HG02610 (cell line): ENCODE data around the gene RAB1A.

Experiments used
- ATAC-seq: cut with Tn5 transposase; IDR thresholded peaks from one replicate; pipeline ENCODE4 v1.9.1; 2021; ENCODE audit warnings: mild to moderate bottlenecking, moderate library complexity; ENCODE audit not compliant: unreplicated experiment

Gene RAB1A

DNA sequence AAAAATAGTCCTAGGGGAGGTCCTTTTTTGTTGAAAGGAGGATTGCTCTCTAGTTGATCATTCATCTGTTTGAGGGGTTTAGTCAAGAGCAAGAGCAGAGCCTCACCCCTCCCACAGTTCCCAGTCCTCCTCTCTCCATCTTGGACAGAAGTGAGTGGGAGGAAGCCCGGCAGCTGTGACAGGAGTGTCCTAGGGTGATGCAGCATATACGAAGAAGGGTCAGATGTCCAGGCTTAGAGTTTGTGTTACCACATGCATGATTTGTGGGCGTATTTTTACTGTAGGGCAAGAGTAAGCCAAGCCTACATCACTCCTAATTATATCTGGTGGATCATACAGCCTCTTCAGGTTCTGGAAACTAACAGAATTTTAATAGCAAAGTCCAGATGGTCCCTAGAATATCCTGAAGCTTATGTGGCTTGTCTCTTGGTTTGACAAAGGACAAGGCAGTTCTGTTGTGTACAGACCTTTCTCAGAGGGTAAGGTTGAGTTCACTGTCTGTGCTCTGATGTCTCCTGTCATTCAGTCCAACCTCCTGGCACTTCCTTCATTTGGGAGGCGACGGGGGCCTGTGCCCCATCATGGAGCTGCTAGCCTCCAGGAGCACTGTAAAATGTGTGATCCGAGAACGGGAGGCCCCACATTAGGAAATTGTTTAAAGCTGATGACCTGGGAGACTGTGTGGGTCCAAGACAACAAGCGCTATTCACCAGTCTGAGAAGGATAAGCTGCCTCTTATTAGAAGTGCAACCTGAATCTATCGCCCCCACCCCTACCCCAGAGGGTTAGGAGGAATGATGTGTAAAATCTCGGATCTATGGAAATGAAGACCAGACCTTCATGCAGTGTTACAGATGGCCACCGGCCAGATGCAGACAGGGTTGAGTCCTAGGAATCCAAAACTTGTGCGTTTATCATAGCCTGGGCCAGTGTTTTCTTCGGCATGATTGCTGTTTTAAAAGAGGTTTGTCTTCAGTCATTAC lies 66.8 kb downstream of the RAB1A start:
- ATAC-seq = no peak

DNA sequence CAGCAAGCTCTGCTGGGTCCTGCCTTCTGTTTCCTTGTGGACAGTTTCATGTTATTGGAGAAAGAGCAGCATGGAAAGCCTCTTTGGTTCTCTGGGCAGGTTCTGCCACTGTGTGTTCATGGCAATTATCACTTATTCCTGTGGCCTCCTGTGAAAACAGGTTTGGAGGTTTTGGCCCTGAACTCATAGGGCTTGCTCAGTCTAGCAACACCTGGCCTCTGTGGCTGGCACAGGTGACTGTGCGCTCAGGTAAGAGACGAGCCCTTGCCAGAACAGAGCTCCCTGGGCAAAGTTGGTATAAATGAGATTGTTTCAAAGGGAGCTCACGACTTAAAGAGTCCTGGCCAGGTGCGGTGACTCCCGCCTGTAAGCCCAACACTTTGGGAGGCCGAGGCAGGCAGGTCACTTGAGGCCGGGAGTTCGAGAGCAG lies 68.0 kb downstream of the RAB1A start:
- no peak for ATAC-seq

DNA sequence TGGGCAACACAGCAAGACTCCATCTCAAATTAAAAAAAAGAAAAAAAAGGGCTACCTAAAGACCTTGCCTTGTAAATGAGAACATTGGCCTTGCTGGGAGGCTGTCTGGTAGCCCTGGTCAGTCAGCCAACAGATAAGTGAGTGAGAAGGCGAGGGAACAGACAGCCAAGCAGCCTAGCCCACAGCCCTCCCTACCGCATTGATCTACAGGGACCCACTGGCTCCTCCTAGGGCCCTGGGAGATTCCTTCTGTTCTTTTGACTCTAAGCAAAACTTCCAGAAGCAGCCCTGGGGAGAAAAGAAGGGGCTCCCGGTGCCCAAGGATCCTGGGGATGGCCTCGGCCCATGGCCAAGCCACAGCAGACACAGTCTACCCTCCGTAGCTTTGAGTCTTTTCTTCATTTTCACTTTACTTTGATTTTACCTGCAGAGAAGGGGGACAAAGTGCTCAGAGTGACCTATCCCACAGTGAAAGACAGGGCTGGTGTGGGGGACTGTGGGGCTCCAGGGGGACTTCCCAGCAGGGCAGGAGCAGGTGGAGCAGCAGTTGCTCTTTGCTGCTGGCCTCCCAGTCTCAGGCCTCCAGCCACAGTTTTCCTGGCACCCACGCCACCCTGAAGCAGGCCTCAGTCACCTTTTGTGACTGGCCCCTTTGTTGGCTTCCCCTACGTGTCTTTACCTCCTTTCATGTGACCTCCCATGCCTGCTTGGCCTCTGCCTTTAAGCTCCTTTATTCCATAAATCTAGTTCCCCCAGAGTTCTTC lies 68.6 kb downstream of the RAB1A start:
- no peak for ATAC-seq

DNA sequence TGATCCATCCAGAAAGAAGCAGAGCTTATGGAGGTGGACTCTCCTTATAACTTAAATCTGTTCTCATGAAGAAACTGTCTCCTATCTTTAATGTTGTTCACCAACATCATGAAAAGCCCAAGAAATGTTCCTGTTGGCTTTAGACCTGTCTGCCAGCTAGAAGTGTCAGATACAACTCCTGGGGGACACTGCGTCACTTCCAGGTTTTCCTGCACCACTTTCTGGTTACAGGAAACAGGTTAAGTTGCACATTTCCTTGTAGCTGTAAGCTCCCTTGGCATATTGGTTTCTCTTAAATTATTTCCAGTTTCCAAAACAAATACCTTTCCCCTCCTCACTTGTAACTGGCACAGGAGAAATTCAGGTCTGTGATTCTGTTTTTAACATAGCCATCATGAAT lies 70.8 kb downstream of the RAB1A start:
- ATAC-seq = no peak

DNA sequence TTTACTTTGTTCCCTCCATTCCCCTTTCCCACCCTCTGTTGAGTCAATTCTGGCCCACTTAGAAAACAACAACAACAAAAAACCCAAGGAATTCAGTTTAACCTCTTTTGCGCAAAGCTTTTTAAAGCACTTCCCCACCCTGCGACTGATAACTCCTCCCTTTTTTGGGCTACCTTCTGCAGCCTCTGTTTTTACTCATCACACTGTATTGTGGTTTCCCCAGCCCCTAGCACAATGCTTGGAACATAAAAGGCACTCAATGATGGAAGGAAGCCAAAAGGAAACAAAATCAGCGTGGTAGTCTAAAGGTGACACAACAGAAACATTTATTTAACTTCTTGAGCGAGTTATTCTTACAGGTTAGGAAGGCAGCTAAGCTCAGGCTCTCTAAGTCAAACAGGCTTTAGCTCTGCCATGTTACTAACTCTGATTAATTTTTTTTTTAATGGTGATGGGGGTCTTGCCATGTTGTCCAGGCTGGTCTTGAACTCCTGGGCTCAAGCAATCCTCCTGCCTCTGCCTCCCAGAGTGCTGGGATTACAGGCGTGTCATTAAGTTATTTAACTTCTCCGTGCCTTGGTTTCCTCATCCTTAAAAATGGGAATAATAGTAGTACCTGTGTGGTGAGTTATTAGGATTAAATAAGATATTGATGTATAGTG lies 72.4 kb downstream of the RAB1A start:
- peak; percentile 42 for ATAC-seq

DNA sequence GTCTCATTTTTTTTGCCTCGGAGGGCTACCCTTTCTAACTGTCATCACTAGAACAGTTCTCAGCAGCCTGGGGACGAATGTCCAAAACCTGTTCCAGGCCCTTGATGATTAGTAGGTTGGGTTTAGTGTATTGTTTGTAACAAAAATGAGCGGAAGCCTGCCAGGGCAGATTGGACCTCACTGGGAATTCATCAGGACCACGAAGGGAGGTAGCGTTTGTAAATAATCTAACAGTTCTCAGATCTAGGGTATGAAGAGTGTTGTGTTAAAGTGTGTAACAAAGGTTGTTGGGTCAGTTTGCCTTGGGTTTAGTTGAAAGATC lies 72.9 kb downstream of the RAB1A start:
- ATAC-seq = no peak

DNA sequence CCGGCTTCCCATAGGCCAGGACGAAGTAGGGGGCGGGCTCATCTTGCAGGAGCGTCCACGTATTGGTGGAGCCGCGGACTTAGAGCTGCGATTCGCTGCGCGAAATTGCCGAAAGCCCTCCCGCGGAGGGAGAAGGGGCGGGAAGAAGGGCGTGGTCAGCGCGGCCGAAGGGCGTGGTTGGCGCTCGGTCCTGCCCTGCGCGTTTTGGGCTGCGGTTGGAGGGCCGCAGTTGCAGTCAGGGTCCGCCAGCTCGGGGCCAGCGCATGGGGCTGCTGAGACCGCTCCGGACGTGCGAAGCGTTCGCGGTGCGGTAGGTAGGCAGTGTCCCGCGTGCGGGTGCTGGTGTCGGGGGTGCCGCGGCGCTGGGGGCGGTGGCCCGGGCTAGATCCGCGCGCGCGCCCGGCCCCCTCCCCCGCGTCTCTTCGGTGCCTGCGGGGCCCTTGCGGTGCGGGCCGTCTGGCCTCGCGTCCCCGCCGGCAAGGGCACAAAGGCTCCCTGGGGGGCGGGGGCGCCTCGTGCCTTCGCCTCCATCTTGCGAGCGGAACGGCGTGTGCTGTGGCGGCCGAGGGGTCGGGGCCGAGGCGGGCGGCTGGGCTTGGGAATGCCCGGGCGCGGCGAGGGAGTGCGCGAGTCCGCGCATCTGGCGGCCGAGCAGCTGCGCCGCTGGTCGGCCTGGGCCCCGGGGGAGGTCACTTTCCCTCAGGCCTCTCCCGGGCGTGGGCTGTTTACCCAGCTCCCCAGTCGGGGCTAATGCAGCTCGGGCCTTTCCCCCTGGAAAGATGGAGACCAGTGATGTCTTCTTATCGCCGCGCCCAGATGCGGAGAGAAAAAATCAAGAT lies 73.5 kb downstream of the RAB1A start, which contains the start of gene CEP68:
TSS of gene CEP68 (plus strand) at position 202 of the 839 bp plus-strand sequence. CDS start 13,029 bp downstream, outside the sequence.
- peak; percentile 82 for ATAC-seq

DNA sequence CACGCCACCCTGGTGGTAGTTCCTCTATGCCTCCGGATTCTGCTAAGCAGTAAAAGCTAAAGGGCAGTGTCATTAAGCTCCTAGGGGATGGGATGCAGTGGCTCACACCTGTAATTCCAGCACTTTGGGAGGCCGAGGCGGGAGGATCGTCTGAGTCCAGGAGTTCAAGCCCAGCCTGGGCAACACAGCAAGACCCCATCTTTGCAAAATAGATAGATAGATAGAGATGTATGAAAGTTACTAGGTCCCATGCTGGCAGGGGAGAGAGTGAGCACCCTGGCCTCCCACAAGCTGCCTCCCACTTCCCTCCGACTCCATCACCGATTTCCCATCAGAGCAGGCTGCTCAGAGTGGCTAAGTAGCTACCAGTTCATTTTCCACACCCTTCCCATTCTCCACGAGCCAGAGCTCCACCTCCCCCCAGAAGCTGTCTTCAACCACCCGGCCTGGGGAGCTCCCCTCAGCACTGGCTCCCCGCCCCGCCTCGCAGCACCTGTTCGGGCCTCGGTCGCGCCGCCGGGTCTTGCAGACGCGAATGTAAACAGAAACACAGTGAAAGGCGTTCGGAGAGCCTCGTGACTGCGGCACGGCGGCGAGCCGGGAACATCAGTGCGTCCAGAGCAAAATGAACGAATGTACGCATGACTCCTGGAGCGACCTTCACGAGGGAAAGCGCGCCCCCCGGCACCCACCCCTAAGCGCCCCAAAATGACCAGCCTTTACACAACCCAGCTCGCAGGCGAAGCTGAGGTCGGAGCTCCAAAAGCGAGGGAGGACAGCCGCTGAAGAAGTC lies 74.3 kb downstream of the RAB1A start:
- peak; percentile 18 for ATAC-seq

DNA sequence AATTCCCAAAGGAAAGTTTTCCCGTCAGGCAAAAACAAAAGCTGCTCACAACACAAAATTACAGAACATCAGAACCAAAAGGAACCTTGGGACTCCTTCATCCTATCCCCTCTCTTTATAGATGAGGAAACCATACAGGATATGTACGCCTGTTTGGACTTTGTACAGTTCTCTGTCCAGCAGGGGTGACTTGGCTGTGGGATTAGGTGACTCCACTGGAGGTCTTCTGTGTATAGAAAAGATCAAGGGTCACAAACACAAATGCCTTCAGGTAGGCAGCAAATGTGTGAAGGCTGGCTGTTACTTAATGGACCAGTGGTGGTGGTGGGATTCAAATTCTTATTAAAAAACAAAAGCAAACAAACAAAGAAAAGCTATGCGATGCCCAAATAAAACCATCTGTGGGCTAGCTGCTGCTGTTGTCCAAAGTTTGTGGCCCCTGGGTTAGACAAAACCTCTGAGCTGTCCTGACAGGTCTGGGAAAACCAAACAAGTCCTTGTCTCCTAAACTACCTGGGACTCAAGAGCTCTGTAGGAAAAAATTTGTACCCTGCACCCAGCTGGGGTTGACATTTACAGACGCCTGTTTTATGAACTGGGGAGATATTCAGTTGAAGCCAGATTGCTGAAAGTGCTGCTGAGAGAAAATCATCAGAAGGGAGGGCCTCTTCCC lies 75.0 kb downstream of the RAB1A start:
- no peak for ATAC-seq

DNA sequence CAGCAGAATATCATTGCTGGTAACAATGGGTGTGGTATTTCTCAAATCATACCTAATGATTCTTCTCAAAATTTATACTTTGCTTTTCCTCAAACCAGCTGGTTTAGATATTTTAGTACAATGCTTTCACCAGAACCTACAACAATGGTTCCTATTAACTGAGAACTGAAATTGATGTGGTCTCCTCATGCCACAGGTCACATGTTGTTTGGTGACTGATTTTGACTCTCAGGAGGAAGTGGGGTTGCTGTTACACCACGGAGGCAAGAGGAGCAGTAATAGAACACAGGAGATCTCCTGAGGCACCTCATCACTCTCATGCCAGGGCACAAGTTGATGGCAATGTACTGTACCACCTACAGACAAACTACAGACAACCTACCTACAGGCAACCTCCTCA lies 76.7 kb downstream of the RAB1A start:
- ATAC-seq = peak; percentile 50

DNA sequence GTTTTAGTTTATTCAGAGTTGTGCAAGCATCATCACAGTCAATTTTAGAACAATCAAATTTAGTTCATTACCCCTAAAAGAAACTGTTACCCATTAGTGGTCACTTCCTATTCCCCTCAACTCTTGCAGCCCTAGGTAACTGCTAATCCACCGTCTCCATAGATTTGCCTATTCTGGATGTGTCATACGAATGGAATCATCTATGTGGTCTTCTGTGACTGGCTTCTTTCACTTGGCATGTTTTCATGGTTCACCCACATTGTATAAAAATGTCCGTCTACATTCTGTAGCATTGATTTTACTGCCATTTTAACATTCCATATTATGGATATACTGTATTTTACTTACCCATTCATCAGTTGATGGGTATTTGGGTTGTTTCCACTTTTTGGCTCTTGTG lies 79.0 kb downstream of the RAB1A start:
- ATAC-seq = no peak

DNA sequence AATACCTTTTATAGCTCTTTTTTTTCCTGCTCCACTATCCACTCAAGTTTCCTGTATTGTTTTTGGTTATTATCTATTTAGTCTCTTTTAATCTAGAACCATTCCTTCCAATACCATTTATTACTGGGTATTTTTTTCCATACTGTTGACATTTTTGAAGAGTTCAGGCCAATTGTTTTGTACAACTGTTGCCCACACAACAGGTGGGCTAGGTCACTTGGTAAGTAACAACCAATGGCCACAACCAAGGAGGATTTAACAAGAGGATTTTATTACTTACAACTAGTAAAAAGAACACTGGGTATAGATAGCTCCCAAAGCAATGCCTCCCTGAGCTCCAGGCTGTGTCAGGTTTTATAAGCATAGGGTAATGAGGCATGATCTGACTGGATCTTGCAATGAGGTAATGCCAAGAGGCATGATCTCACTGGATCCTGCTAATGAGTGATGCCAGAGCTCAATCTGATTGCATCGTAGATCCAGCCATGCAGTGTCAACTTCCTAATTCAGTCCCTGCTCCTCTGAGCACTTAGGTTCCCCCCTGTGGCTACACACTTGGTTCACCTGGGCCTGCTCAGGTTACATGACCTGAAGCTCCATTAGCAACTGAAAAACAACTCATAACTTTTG lies 80.8 kb downstream of the RAB1A start:
- no peak for ATAC-seq

DNA sequence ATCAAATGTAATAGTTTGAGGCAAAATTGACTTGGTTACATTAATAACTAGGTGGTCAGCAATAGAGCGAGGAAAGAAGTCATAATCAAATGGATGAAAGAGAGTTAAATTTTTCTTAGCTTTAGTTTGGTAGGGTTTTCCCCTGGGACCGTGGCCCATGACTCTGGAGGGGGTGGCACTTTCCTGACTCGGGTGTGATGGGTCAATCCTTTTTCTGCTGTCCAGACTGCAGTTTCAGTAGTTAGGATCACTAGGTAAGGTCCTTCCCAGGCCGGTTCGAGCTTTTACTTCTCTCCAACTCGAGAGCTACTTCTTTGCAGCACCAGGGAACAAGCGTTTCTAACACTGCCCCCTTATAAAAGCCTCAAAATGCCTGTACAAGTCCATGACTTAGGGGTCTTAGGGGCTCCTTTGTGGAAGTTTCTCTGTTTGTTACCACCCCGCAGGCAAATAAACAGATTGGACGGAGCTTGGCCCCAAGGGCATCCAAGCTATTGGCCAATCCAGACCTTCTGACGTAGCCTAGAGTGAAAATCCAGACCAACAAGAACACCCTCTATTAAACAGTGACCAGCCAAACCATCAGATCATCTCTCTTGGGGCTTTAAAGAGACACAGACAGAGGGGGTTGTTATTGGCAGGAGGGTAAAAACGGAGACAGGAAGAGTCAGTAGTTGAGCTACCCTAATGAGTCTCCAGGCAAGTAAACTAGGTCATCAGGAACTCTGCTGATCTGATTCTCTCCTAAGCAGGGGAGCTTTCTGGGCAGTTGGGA lies 83.1 kb downstream of the RAB1A start:
- ATAC-seq = no peak

DNA sequence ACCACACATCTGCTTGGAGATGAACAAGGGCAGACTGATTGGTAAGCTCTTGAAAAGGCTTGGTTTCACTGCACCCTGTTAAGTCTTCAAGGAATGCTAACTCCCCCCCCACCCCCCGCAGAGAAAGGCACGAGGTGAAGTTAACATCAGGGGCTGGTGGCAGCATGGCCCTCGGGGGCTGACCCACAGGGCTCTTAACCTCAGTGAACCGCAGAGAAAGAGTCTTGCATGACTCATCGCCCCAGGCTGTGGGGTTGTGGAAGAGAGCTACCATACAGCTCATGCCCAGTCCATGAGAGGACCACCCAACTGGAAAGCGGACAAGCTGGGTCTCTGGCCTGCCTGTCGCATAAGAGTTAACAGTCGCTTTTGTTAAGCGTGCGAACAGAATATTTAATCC lies 84.3 kb downstream of the RAB1A start:
- no peak for ATAC-seq

DNA sequence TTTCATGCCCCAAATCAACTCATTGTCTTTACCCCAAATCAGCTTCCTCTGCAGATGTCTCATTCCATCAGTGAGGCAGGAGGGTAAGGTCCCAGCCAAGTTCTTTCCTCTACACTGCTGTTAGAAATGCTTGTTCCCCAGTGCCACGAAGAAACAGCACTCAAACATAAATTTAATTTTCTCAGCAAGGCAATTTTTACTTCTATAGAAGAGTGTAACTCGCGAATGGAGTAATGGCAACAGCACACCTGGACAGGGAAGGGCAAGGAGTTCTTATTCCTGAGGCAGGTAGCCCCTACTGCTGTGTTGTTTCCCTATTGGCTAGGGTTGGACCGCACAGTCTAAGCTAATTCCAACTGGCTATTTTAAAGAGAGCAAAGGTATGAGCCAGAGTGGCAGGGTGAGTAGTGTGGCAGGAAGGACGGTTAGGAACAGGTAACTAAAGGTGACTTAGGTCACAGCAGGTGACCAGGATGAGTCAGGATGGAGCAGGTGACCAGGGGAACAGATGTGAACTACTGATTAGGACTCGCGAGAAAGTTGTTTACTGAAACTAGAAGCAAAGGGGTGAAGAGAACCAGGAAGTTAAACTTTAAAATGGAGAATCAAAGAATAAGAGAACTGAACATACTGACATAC lies 85.7 kb downstream of the RAB1A start:
- no peak for ATAC-seq

DNA sequence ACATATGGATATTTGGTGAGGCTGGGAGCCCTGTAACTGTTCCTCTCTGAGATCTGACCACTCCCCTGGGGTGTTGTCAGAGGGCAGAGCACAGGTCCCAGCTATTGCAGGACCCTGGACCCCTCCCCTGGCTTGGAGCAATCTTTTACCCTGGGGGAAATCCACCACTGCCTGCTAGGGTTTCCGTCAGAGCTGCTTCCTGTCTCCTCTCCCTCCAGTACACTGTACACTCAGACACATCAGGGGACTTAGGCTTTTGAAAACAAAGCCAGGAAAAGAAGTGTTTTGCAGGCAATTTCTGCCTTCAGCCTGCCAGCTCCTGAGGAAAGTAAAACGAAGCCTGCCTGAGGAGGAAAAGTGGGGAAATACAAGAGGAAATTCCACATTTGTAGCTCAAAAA lies 86.9 kb downstream of the RAB1A start:
- no peak for ATAC-seq
